HCT116 (cell line): ENCODE data around the gene PAQR3. TPM values are rescaled to one million over a fixed set of nuclear protein-coding genes. Genes with fewer than 3 reads are reported as not detected.

ENCODE experiments used
- ATAC-seq: fragments of 200-7000 bp; cut with Tn5 transposase; 2 replicates; pipeline ENCODE4 v1.9.1; 2020; ENCODE audit warnings: mild to moderate bottlenecking, moderate library complexity
- BruUV-seq: library from RNA; stranded (reverse); fragments of 400-500 nt; replicated peaks from 2 replicates; lab custom pipeline; 2021; lab: Mats Ljungman, UMichigan
- CTCF ChIA-PET: fragments of 300-600 bp; sonication (Branson Sonifier 250); formaldehyde crosslinking; loops from one replicate; lab custom pipeline; 2021; ENCODE audit warnings: antibody characterized with exemption; lab: Charles Lee
- POLR2A ChIA-PET: fragments of 300-600, 350-600 bp; sonication (Branson Sonifier 250); formaldehyde crosslinking; loops from one replicate; lab custom pipeline; 2021; ENCODE audit warnings: antibody characterized with exemption; lab: Charles Lee
- RAD21 ChIA-PET, 2 experiments: fragments of 300-600 bp; sonication (Branson Sonifier 250); formaldehyde crosslinking; loops; one replicate each; lab custom pipeline; 2023; ENCODE audit warnings: low total read pairs in 2 of 2; ENCODE audit not compliant: uncharacterized antibody in 2 of 2, unreplicated experiment in 2 of 2, low non-redundant PET in 1 of 2; lab: Charles Lee
- DNase-seq: peaks from one replicate; pipeline ENCODE4 v3.0.0-alpha.2; 2010; ENCODE audit warnings: low read depth, low spot score
- H2AFZ ChIP-seq: fragments of 200-600 bp; shearing (Covaris generic), sonication (generic); 2 replicates; pipeline ENCODE4 v1.6.1; 2017; ENCODE audit warnings: low read depth, mixed run types, mixed read lengths, antibody characterized with exemption, low read length; ENCODE audit not compliant: poor library complexity, severe bottlenecking
- H3K27ac ChIP-seq: 2 replicates; pipeline ENCODE4 v1.5.1; 2012; ENCODE audit warnings: low read depth, low read length
- H3K27me3 ChIP-seq: fragments of 200-600 bp; sonication (generic); 2 replicates; pipeline ENCODE4 v1.6.1; 2016; ENCODE audit warnings: mixed run types, low read length, mixed read lengths; ENCODE audit not compliant: insufficient read depth
- H3K36me3 ChIP-seq, 2 experiments: fragments of 200-500 bp in 1 of 2; fragments of 200-600 bp in 1 of 2; sonication (Bioruptor generic) in 1 of 2; sonication (generic) in 1 of 2; 2 replicates each; pipeline versions ENCODE4 v1.5.1 to v1.6.1; 2014 to 2016; ENCODE audit warnings: low read length in 2 of 2, inconsistent platforms in 1 of 2, mixed read lengths in 1 of 2, mixed run types in 1 of 2; ENCODE audit not compliant: insufficient read depth in 2 of 2, control insufficient read depth in 1 of 2
- H3K4me1 ChIP-seq, 2 experiments: fragments of 200-600 bp in 1 of 2; sonication (generic) in 1 of 2; 2 replicates each; pipeline versions ENCODE4 v1.5.1 to v1.6.1; 2012 to 2017; ENCODE audit warnings: low read length in 2 of 2, inconsistent platforms in 1 of 2, mild to moderate bottlenecking in 1 of 2, mixed read lengths in 1 of 2, mixed run types in 1 of 2, moderate library complexity in 1 of 2; ENCODE audit not compliant: insufficient read depth in 2 of 2, control insufficient read depth in 1 of 2
- H3K4me2 ChIP-seq: fragments of 200-600 bp; sonication (generic); 2 replicates; pipeline ENCODE4 v1.6.1; 2017; ENCODE audit warnings: mixed run types, low read length, mixed read lengths
- H3K4me3 ChIP-seq, 2 experiments: fragments of 200-600 bp in 1 of 2; sonication (generic) in 1 of 2; replicated peaks in 1 of 2; 2 replicates each; pipeline ENCODE4 v1.5.1; 2011 to 2016; ENCODE audit warnings: low read length in 2 of 2, control low read depth in 1 of 2, low read depth in 1 of 2, mild to moderate bottlenecking in 1 of 2, mixed read lengths in 1 of 2, mixed run types in 1 of 2
- H3K79me2 ChIP-seq: fragments of 200-600 bp; sonication (generic); 2 replicates; pipeline ENCODE4 v1.6.1; 2017; ENCODE audit warnings: mild to moderate bottlenecking, mixed run types, low read length, moderate library complexity, mixed read lengths; ENCODE audit not compliant: insufficient read depth
- H3K9ac ChIP-seq: fragments of 200-600 bp; sonication (generic); 2 replicates; pipeline ENCODE4 v1.6.1; 2016; ENCODE audit warnings: low read length, mixed read lengths
- H3K9me2 ChIP-seq: fragments of 200-600 bp; sonication (generic), shearing (Covaris generic); 2 replicates; pipeline ENCODE4 v1.6.1; 2017; ENCODE audit warnings: mixed run types, mild to moderate bottlenecking, moderate library complexity; ENCODE audit not compliant: insufficient read depth
- H3K9me3 ChIP-seq, 2 experiments: fragments of 200-500 bp in 1 of 2; fragments of 200-600 bp in 1 of 2; sonication (Bioruptor generic) in 1 of 2; sonication (generic) in 1 of 2; 2 replicates each; pipeline ENCODE4 v1.6.1; 2014 to 2017; ENCODE audit warnings: low read length in 2 of 2, mixed read lengths in 2 of 2, inconsistent platforms in 1 of 2, low read depth in 1 of 2, mild to moderate bottlenecking in 1 of 2, mixed run types in 1 of 2, moderate library complexity in 1 of 2; ENCODE audit not compliant: control insufficient read depth in 1 of 2, insufficient read depth in 1 of 2
- H4K20me1 ChIP-seq: fragments of 200-600 bp; sonication (generic), shearing (Covaris generic); 2 replicates; pipeline ENCODE4 v1.6.1; 2017; ENCODE audit warnings: mixed run types, mild to moderate bottlenecking, moderate library complexity; ENCODE audit not compliant: insufficient read depth
- ATF3 ChIP-seq: IDR thresholded peaks from 2 replicates; pipeline ENCODE4 v1.6.1; 2012
- CEBPB ChIP-seq: IDR thresholded peaks from 2 replicates; pipeline ENCODE4 v1.6.1; 2012; ENCODE audit warnings: low read depth
- POLR2AphosphoS5 ChIP-seq: IDR thresholded peaks from 2 replicates; pipeline ENCODE4 v1.6.1; 2011; ENCODE audit warnings: mild to moderate bottlenecking, low read depth, low read length, moderate library complexity
- YY1 ChIP-seq: IDR thresholded peaks from 2 replicates; pipeline ENCODE4 v1.6.1; 2011; ENCODE audit warnings: low read length, low read depth, moderate library complexity, mild to moderate bottlenecking; ENCODE audit not compliant: insufficient replicate concordance; ENCODE audit errors: extremely low read depth
- ZBTB33 ChIP-seq: IDR thresholded peaks from 2 replicates; pipeline ENCODE4 v1.6.1; 2011; ENCODE audit warnings: mild to moderate bottlenecking, low read length, moderate library complexity; ENCODE audit not compliant: insufficient replicate concordance; ENCODE audit errors: extremely low read depth
- ZFX ChIP-seq: fragments of 450-650 bp; IDR thresholded peaks from 2 replicates; pipeline ENCODE4 v1.6.1; 2017
- intact Hi-C: fragments of 100-400 bp; cut with micrococcal nuclease; formaldehyde crosslinking; loops from 2 replicates; pipeline ENCODE4 v1.10.0; 2022
- total RNA-seq: library from RNA; stranded (reverse); gene quantifications from one replicate; pipeline ENCODE4 v1.2.1, GENCODE V29; 2021; ENCODE audit not compliant: unreplicated experiment

The PAQR3 gene
- total RNA-seq, 1 experiment from 2014 or later: 32.3 TPM

GRCh38 chr4:78863254-78863869 lies 75.9 kb downstream of the PAQR3 start:
- ChIA-PET POLR2A (no interaction called here), CTCF (interaction anchor here (0.8 to 1.2 kb wide), 7 partner anchors 10 to 804 kb away, joined by 3 to 5 read pairs (median 4); no protein-coding TSS in a partner anchor), RAD21 (no interaction called here)
- Histone ChIP-seq H3K4me3 (no peak overlapping the region), H3K4me1 (no peaks in the 10 kb centered on the region), H3K36me3 (no peaks in the 10 kb centered on the region), H3K4me2 (no peak overlapping the region), H3K9me3 (no peaks in the 10 kb centered on the region), H3K79me2 (no peaks in the 10 kb centered on the region), H4K20me1 (no peaks in the 10 kb centered on the region), H3K9me2 (no peaks in the 10 kb centered on the region), H3K9ac (no peak overlapping the region), H3K27ac (no peak overlapping the region), H2AFZ (no peak overlapping the region), H3K27me3 (no peaks in the 10 kb centered on the region)
- ATAC-seq (no peak), DNase-seq (no peak)
- no TSS peak for BruUV-seq
- TF ChIP-seq POLR2AphosphoS5 (no peak), ZFX (no peak), YY1 (no peak), ATF3 (no peak), ZBTB33 (no peak), CEBPB (no peak)
- intact Hi-C loops: loop anchor here (5.0 to 10.0 kb wide), 3 partner anchors 219 to 906 kb away; no protein-coding TSS in a partner anchor
